HL-60 (cell line): Measurements from ENCODE around the gene KYNU.

Experiments used
- DNase-seq, 2 experiments: peaks; one replicate each; pipeline ENCODE4 v3.0.0-alpha.2; 2010 to 2020; ENCODE audit warnings: low read depth in 1 of 2, low spot score in 1 of 2
- H3K27ac ChIP-seq: fragments of 250-450 bp; sonication (Bioruptor Pico); replicated peaks from 2 replicates; pipeline ENCODE4 v1.5.1; 2020; ENCODE audit warnings: mild to moderate bottlenecking, moderate library complexity
- H3K27me3 ChIP-seq: fragments of 250-450 bp; sonication (Bioruptor Pico); 2 replicates; pipeline ENCODE4 v1.5.1; 2021; ENCODE audit warnings: mild to moderate bottlenecking, moderate library complexity; ENCODE audit not compliant: insufficient read depth, poor library complexity, severe bottlenecking
- H3K4me3 ChIP-seq: replicated peaks from 2 replicates; pipeline ENCODE4 v1.5.1; 2011; ENCODE audit warnings: mild to moderate bottlenecking, control low read depth, low read length; ENCODE audit not compliant: insufficient read depth
- GABPA ChIP-seq: IDR thresholded peaks from 2 replicates; pipeline ENCODE4 v1.6.1; 2012; ENCODE audit warnings: low read depth
- POLR2AphosphoS5 ChIP-seq: IDR thresholded peaks from 2 replicates; pipeline ENCODE4 v1.6.1; 2012; ENCODE audit warnings: low read depth
- SPI1 ChIP-seq: IDR thresholded peaks from 2 replicates; pipeline ENCODE4 v1.6.1; 2012; ENCODE audit warnings: low read depth, mild to moderate bottlenecking, borderline replicate concordance
- TF ChIP-seq, protein P1 (sequence below): IDR thresholded peaks from one replicate; pipeline ENCODE4 v1.5.1; 2011; ENCODE audit warnings: low read length, control low read depth, inconsistent platforms; ENCODE audit not compliant: insufficient read depth
- TF ChIP-seq, protein P2 (sequence below): IDR thresholded peaks from 2 replicates; pipeline ENCODE4 v1.6.1; 2012; ENCODE audit warnings: low read depth; ENCODE audit not compliant: insufficient replicate concordance

KYNU gene

DNA sequence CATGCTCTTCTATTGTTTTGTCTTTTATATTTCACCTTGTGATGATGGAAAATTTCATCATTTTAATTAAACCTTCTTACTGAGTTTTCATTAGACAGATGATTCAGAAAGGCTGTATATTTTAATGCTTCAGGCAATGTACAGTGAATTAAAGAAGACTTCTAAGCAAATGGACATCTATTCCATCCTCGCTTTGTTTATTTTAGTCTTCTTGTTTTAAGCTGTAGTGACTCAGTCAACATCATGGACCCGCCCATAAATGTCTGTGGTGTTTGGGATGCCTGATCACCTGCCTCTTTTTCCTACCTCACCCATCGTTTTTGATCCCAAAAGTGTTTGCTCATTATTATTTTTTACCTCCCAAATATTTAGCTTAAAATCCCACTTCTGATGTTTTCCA, 43.1 kb downstream of the KYNU start:
- TF ChIP-seq, protein P1, sequence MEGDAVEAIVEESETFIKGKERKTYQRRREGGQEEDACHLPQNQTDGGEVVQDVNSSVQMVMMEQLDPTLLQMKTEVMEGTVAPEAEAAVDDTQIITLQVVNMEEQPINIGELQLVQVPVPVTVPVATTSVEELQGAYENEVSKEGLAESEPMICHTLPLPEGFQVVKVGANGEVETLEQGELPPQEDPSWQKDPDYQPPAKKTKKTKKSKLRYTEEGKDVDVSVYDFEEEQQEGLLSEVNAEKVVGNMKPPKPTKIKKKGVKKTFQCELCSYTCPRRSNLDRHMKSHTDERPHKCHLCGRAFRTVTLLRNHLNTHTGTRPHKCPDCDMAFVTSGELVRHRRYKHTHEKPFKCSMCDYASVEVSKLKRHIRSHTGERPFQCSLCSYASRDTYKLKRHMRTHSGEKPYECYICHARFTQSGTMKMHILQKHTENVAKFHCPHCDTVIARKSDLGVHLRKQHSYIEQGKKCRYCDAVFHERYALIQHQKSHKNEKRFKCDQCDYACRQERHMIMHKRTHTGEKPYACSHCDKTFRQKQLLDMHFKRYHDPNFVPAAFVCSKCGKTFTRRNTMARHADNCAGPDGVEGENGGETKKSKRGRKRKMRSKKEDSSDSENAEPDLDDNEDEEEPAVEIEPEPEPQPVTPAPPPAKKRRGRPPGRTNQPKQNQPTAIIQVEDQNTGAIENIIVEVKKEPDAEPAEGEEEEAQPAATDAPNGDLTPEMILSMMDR: no peak
- no peak for TF ChIP-seq POLR2AphosphoS5

DNA sequence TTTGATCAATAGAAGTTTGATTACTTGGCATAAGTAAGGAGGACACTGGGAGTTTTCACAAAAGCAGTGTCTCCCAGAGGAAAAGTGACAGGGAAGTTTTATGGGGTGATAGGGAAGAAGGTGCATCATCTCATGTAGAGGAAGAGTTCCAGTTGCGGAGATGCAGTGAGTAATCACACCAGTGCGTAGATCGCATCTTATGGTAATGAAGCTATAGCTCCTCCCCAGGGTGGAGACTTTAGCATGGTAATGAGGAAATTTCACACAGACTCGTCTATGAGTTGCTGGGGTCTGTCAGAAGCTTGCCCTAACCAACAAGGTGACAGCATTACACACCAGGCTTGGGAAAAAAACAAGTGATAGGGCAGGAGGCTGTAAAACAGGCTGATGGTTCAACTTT, 49.0 kb downstream of the KYNU start:
- Histone ChIP-seq H3K4me3 (no peak overlapping the region), H3K27ac (no peak overlapping the region), H3K27me3 (no peaks in the 10 kb centered on the region)
- DNase-seq: no peak
- TF ChIP-seq, protein P1: no peak
- TF ChIP-seq, protein P2, sequence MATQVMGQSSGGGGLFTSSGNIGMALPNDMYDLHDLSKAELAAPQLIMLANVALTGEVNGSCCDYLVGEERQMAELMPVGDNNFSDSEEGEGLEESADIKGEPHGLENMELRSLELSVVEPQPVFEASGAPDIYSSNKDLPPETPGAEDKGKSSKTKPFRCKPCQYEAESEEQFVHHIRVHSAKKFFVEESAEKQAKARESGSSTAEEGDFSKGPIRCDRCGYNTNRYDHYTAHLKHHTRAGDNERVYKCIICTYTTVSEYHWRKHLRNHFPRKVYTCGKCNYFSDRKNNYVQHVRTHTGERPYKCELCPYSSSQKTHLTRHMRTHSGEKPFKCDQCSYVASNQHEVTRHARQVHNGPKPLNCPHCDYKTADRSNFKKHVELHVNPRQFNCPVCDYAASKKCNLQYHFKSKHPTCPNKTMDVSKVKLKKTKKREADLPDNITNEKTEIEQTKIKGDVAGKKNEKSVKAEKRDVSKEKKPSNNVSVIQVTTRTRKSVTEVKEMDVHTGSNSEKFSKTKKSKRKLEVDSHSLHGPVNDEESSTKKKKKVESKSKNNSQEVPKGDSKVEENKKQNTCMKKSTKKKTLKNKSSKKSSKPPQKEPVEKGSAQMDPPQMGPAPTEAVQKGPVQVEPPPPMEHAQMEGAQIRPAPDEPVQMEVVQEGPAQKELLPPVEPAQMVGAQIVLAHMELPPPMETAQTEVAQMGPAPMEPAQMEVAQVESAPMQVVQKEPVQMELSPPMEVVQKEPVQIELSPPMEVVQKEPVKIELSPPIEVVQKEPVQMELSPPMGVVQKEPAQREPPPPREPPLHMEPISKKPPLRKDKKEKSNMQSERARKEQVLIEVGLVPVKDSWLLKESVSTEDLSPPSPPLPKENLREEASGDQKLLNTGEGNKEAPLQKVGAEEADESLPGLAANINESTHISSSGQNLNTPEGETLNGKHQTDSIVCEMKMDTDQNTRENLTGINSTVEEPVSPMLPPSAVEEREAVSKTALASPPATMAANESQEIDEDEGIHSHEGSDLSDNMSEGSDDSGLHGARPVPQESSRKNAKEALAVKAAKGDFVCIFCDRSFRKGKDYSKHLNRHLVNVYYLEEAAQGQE: no peak
- TF ChIP-seq GABPA: no peak

More for the DNA sequence above, 43.1 kb downstream of the KYNU start:
- Histone ChIP-seq H3K27ac (no peak overlapping the region), H3K4me3 (no peak overlapping the region), H3K27me3 (no peaks in the 10 kb centered on the region)
- DNase-seq: no peak

DNA sequence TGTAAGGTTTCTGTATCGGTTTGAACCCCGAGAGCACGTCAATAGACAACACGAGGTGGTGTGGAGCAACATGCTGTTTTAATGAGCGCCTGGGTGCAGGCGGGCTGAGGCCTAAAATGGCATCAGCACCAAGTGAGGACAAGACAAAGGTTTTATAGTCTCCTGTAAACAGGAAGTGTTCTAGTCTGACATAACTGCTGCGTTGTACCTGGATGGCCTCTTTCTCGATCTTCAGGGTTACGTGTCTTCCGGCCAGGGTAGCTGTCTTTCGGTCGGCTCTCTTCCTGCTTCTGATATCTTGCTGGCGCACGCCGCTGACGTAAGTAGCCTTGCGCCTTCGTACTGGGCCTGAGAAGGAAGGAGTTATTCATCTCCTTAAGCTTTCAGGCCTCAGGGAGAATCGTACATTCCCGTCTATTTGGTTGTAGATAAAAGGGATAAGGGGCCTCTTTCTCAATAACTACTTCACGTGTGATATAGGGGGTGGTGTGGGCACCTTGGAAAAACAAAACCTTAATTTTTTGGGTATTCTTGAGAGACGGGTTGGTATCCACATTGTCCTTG, 53.5 kb downstream of the KYNU start:
- H3K27me3 ChIP-seq: no peaks in the 10 kb centered on the region
- no peak overlapping the region for H3K4me3 ChIP-seq
- no peak for DNase-seq
- TF ChIP-seq, protein P1: no peak
- TF ChIP-seq GABPA (no peak), POLR2AphosphoS5 (no peak), SPI1 (no peak)
- TF ChIP-seq, protein P2: no peak
- no peak overlapping the region for H3K27ac ChIP-seq

DNA sequence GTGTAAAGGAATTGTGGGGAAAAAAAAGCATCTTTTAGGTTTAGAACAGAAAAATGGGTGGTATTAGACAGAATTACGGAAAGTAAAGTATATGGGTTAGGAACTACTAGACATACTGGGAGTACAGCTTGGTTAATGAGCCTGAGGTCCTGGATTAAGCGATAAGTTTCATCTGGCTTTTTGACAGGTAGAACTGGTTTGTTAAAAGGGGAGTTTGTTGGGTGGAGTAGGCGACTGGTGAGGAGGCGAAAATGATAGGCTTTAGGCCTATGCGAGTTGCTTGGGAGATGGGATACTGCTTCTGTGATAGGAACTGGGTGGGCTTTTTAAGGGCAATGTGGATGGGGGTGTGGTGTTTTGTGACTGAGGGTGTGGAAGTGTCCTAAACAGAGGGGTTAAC, 56.5 kb downstream of the KYNU start:
- Histone ChIP-seq H3K4me3 (no peak overlapping the region), H3K27ac (no peak overlapping the region), H3K27me3 (no peaks in the 10 kb centered on the region)
- DNase-seq: no peak
- TF ChIP-seq, protein P2: no peak
- no peak for TF ChIP-seq GABPA
- no peak for TF ChIP-seq POLR2AphosphoS5
- TF ChIP-seq, protein P1: no peak
- no peak for TF ChIP-seq SPI1
